Measurements from ENCODE around the gene PPIP5K2. TPM values are rescaled to one million over a fixed set of nuclear protein-coding genes. Genes with fewer than 3 reads are reported as not detected.

The PPIP5K2 gene
- total and polyA plus RNA-seq, 2 of the 8 experiments (the other 6 are each of a cell fraction or from before 2014, with no cell fraction given), result 14.8 to 46.6 TPM

DNA sequence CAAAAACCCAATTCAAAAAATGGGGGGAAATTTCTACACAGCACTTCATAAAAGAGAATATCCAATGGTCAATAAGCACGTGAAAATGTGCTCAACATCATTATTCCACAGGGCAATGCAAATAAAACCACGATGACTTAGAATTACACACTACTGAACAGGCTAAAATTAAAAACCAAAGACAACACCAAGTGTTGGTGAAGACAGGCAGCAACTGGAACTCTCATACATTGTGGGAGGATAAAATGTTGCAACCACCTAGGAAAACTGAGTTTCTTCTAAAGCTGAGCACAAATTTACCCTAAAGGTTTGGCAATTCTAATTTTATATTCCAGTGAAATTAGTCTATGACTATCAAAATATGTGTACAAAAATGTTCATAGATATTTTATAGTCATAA lies 9.7 kb upstream of the PPIP5K2 start:
- FAIRE-seq, result no peak
- POLR2A ChIA-PET (ENCODE audit: partially characterized antibody), result no interaction called here
- TF ChIP-seq SAP30 (IDR thresholded peaks at IDR 0.05; ENCODE audit: insufficient read depth, insufficient replicate concordance, low read length) (no peak), SIRT6 (IDR thresholded peaks at IDR 0.05; ENCODE audit: low read length) (no peak), RXRA (IDR thresholded peaks at IDR 0.05; ENCODE audit: insufficient read depth, low read depth, low read length) (no peak), CBX5 (IDR thresholded peaks at IDR 0.05; ENCODE audit: low read depth, low read length) (no peak), TEAD4 (IDR thresholded peaks at IDR 0.05; ENCODE audit: low read depth, low read length) (no peak), RFX5 (IDR thresholded peaks at IDR 0.05; ENCODE audit: borderline replicate concordance, low read depth, low read length) (no peak), EP300 (IDR thresholded peaks at IDR 0.05; ENCODE audit: borderline replicate concordance in 1 of 2, low read depth in 2 of 2, low read length in 2 of 2) (no peak), BRCA1 (IDR thresholded peaks at IDR 0.05; ENCODE audit: low read depth, low read length) (no peak)
- TF ChIP-seq, protein P1, sequence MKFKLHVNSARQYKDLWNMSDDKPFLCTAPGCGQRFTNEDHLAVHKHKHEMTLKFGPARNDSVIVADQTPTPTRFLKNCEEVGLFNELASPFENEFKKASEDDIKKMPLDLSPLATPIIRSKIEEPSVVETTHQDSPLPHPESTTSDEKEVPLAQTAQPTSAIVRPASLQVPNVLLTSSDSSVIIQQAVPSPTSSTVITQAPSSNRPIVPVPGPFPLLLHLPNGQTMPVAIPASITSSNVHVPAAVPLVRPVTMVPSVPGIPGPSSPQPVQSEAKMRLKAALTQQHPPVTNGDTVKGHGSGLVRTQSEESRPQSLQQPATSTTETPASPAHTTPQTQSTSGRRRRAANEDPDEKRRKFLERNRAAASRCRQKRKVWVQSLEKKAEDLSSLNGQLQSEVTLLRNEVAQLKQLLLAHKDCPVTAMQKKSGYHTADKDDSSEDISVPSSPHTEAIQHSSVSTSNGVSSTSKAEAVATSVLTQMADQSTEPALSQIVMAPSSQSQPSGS (IDR thresholded peaks at IDR 0.05; ENCODE audit: low read length), result no peak

More for the DNA sequence above, 9.7 kb upstream of the PPIP5K2 start:
- Histone ChIP-seq H3K56ac (replicated peaks; ENCODE audit: insufficient read length, low read depth, low read length) (no peak overlapping the region), H2AFZ (ENCODE audit: low read length) (no peak overlapping the region), H3K4ac (replicated peaks; ENCODE audit: insufficient read length, low read depth, low read length) (no peak overlapping the region), H3K36me3 (ENCODE audit: control insufficient read depth in 2 of 4, insufficient read depth in 4 of 4, low read length in 3 of 4) (no peaks in the 10 kb centered on the region), H3K9me3 (ENCODE audit: insufficient read depth in 2 of 2, low read depth in 1 of 2, low read length in 1 of 2) (no peaks in the 10 kb centered on the region), H3K23ac (ENCODE audit: insufficient read length) (no peak overlapping the region), H2BK20ac (ENCODE audit: low read length) (no peak overlapping the region; the same call in 1 of the 2 replicates), H3K14ac (ENCODE audit: insufficient read length) (no peak overlapping the region), H3K4me2 (ENCODE audit: insufficient read depth in 1 of 2, low read depth in 2 of 2, low read length in 2 of 2) (no peak overlapping the region), H4K91ac (replicated peaks; ENCODE audit: insufficient read length, low read length) (no peak overlapping the region), H2BK5ac (ENCODE audit: low read depth, low read length) (no peak overlapping the region), H2BK120ac (replicated peaks; ENCODE audit: low read depth, low read length) (no peak overlapping the region), H3K27ac (ENCODE audit: low read depth, low read length) (no peak overlapping the region), H3K79me2 (ENCODE audit: control insufficient read depth in 1 of 2, insufficient read depth in 2 of 2, low read length in 2 of 2) (peaks cover 0 to 20% of the 10 kb centered on the region in 2 experiments; a peak in 2 of 4 replicates), H3K4me3 (ENCODE audit: extremely low read depth in 1 of 4, insufficient read depth in 2 of 4, low read depth in 3 of 4, low read length in 4 of 4) (no peak overlapping the region), H3K4me1 (replicated peaks in 1 of 4; ENCODE audit: control insufficient read depth in 3 of 4, insufficient read depth in 4 of 4, low read length in 3 of 4) (no peaks in the 10 kb centered on the region), H3K9ac (replicated peaks in 1 of 4; ENCODE audit: extremely low read depth in 1 of 4, low read depth in 3 of 4, low read length in 3 of 4) (no peak overlapping the region), H4K8ac (ENCODE audit: extremely low read depth, insufficient read depth, low read length) (no peak overlapping the region), H2BK12ac (ENCODE audit: low read depth, low read length) (no peak overlapping the region), H3K79me1 (ENCODE audit: low read depth, low read length) (no peaks in the 10 kb centered on the region), H2AK5ac (ENCODE audit: low read depth, low read length) (no peak overlapping the region), H4K20me1 (replicated peaks in 1 of 2; ENCODE audit: control insufficient read depth in 1 of 2, insufficient read depth in 2 of 2, low read length in 2 of 2) (no peaks in the 10 kb centered on the region), H4K5ac (ENCODE audit: insufficient read length, low read depth, low read length) (no peak overlapping the region), H3K23me2 (ENCODE audit: low read depth, low read length) (no peaks in the 10 kb centered on the region), H3K27me3 (replicated peaks in 1 of 4; ENCODE audit: control insufficient read depth in 3 of 4, extremely low read depth in 1 of 4, insufficient read depth in 3 of 4, low read length in 3 of 4) (no peaks in the 10 kb centered on the region), H3K18ac (ENCODE audit: extremely low read depth, low read length) (no peak overlapping the region), H2BK15ac (ENCODE audit: low read length) (no peak overlapping the region)
- DNase-seq (ENCODE audit: low read depth in 1 of 2, low spot score in 2 of 2), result no peak
- WGBS, 2 experiments (ENCODE audit: extremely low coverage in 1 of 2, insufficient coverage in 1 of 2, insufficient read length in 1 of 2, insufficient replicate concordance in 2 of 2, low coverage in 1 of 2, low lambda C conversion rate in 2 of 2, missing lambda C conversion rate in 1 of 2), result 90% methylated on average over 2 of the region's 2 CpGs; no CpG with 5 or more reads in 1 of the 2 experiments
- CTCF ChIA-PET (ENCODE audit: partially characterized antibody), result interaction anchor here (1.0 to 1.1 kb wide), 2 partner anchors 29 to 79 kb away, joined by 3 read pairs; no protein-coding TSS in a partner anchor

Measured in H1 (cell line).